Gastrocnemius medialis (tissue), 4 donors: ENCODE results near the gene SDK2. TPM values are rescaled to one million over a fixed set of nuclear protein-coding genes. Genes with fewer than 3 reads are reported as not detected.

Experiments
- ATAC-seq, 2 donors: fragments of 150-250 bp; one replicate each; pipeline ENCODE4 v1.9.1; 2016
- DNase-seq, 2 donors: peaks; one replicate each; pipeline ENCODE4 v3.0.0-alpha.2; 2019
- H3K27ac ChIP-seq, 4 donors: fragments of 200-600 bp; sonication (generic); 1 replicate in 1 of 4; 2 replicates in 3 of 4; pipeline ENCODE4 v1.5.1; 2016 to 2018; ENCODE audit warnings: mild to moderate bottlenecking in 2 of 4, moderate library complexity in 1 of 4
- H3K27me3 ChIP-seq, 3 donors: fragments of 200-600 bp; sonication (generic) in 2 of 3; 1 replicate in 1 of 3; 2 replicates in 2 of 3; pipeline versions ENCODE4 v1.5.1 to v1.6.0; 2016 to 2019; ENCODE audit warnings: mild to moderate bottlenecking in 1 of 3, moderate library complexity in 1 of 3
- H3K36me3 ChIP-seq, 2 donors: fragments of 200-600 bp; sonication (generic) in 1 of 2; one replicate each; pipeline ENCODE4 v1.5.1; 2017 to 2018
- H3K4me1 ChIP-seq, 2 donors: fragments of 200-600 bp; sonication (generic) in 1 of 2; one replicate each; pipeline ENCODE4 v1.5.1; 2016 to 2017; ENCODE audit warnings: mild to moderate bottlenecking in 2 of 2
- H3K4me3 ChIP-seq, 4 donors: fragments of 200-600 bp; sonication (generic) in 3 of 4; 1 replicate in 1 of 4; 2 replicates in 3 of 4; pipeline ENCODE4 v1.5.1; 2016 to 2019; ENCODE audit warnings: mild to moderate bottlenecking in 2 of 4
- H3K9me3 ChIP-seq, 3 donors: fragments of 200-600 bp; sonication (generic) in 2 of 3; 1 replicate in 1 of 3; 2 replicates in 2 of 3; pipeline ENCODE4 v1.5.1; 2016 to 2019
- CTCF ChIP-seq, 5 experiments: fragments of 450-650 bp in 3 of 5; fragments of 200-600 bp in 2 of 5; sonication (generic) in 2 of 5; IDR thresholded peaks in 4 of 5; conservative IDR thresholded peaks in 1 of 5; 1 replicate in 4 of 5; 2 replicates in 1 of 5; pipeline ENCODE4 v1.5.1; 2016 to 2019; ENCODE audit warnings: antibody characterized with exemption in 5 of 5, mild to moderate bottlenecking in 3 of 5, moderate library complexity in 3 of 5
- POLR2A ChIP-seq, 2 donors: fragments of 450-650 bp; IDR thresholded peaks; one replicate each; pipeline ENCODE4 v1.6.1; 2017; ENCODE audit warnings: antibody characterized with exemption in 2 of 2, mild to moderate bottlenecking in 2 of 2, moderate library complexity in 2 of 2
- in situ Hi-C, 4 donors: fragments of 200-750 bp; cut with MboI; loops; one replicate each; pipeline versions ENCODE4 v1.15.0 to v1.8.0; 2017; ENCODE audit warnings: low sequenced_read_pairs in 4 of 4
- intact Hi-C: fragments of 100-400 bp; cut with DNase I; formaldehyde crosslinking; loops from one replicate; pipeline ENCODE4 v1.15.1; 2023; ENCODE audit warnings: low total_unique reads
- total RNA-seq, 4 donors: library from RNA; depleted of rRNA; stranded (reverse); fragments of >200 nt; gene quantifications; one replicate each; pipeline versions ENCODE4 v1.1.0 to v1.2.3, GENCODE V29; 2016

SDK2 gene
- total RNA-seq, 4 donors from 2014 or later, result 0.02 to 0.31 (median 0.13) TPM

DNA sequence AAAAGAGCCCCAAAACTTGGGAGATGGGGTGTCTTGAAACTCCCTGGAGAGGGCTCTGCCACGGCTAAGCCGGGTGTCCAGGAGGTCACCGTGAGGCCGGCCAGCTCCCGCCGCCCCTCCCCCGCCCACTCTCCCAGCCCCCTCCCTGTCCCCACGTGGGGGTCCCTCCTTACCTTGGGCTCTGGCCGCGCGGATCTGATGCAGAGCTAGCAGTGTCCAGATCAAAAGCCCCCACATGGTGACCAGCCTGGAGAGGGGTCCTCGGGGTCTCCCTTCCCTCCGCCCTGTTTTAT lies 447 bp downstream of the SDK2 start:
- intact Hi-C loops, result no loop called here
- H3K27me3 ChIP-seq, result peaks cover 5 to 24% (median 22%) of the 10 kb centered on the region in 3 donors

DNA sequence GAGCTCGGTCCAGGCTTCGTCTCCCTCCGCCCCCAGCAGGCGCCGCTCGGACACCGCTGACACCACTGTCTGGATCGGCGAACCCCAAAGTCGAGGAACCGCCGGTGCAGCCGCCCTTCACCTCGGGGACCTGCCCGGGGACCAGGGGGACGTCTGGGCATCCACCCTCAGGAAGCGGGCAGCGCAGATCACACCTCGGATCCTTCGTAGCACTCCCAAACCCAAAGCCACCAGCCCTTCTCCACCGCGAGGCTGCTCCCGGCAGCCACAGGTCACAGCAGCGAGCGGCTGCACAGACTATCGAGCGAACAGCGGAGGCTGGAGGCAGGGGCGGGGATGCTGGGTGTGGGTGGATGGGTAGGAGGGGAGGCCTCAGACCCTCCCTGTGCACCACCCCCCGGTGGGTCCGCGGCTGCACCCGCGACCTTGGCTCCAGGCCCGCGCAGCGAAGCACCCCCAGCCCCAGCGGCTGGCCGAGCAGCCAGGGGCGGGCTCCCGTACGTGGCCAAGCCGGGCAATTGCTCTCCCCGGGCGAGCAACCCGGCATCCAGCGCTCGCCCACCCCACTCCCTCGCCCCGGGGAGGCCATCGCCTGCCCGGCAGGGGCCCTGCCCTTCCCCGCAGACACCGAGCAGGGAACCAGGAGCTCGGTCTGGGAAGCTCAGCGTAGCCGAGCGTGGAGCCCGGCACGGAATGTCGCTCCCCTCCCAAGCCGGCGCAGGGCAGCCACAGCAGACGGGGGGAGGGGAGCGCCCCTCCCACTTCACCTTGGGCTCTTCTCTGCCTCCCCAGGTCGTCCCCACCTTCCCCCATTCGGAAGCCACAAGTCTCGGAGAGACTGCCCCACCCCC lies 1.0 kb downstream of the SDK2 start:
- H3K4me3 ChIP-seq, result peak overlapping the region; percentile 41 to 54 (median 52)
- ATAC-seq, result no peak
- TF ChIP-seq POLR2A (IDR thresholded peaks at IDR 0.05) (no peak), CTCF (IDR thresholded peaks at IDR 0.05 in 4 of 5, conservative IDR thresholded peaks at IDR 0.05 in 1 of 5) (no peak)
- H3K4me1 ChIP-seq, result peaks cover 0 to 16% of the 10 kb centered on the region in 2 donors
- no peaks in the 10 kb centered on the region for H3K36me3 ChIP-seq
- H3K27me3 ChIP-seq, result peaks cover 5 to 24% (median 22%) of the 10 kb centered on the region in 3 donors
- H3K9me3 ChIP-seq, result no peaks in the 10 kb centered on the region
- in situ Hi-C loops (no loop called here), intact Hi-C loops (no loop called here)
- DNase-seq, result no peak
- no peak overlapping the region for H3K27ac ChIP-seq

More for the DNA sequence above, 447 bp downstream of the SDK2 start:
- Histone ChIP-seq H3K4me1 (peaks cover 0 to 16% of the 10 kb centered on the region in 2 donors), H3K4me3 (peak overlapping the region; percentile 41 to 54 (median 52)), H3K36me3 (no peaks in the 10 kb centered on the region), H3K9me3 (no peaks in the 10 kb centered on the region), H3K27ac (no peak overlapping the region)
- DNase-seq, result no peak
- in situ Hi-C loops, result no loop called here
- no peak for ATAC-seq
- TF ChIP-seq CTCF (IDR thresholded peaks at IDR 0.05 in 4 of 5, conservative IDR thresholded peaks at IDR 0.05 in 1 of 5) (no peak), POLR2A (IDR thresholded peaks at IDR 0.05) (no peak)

DNA sequence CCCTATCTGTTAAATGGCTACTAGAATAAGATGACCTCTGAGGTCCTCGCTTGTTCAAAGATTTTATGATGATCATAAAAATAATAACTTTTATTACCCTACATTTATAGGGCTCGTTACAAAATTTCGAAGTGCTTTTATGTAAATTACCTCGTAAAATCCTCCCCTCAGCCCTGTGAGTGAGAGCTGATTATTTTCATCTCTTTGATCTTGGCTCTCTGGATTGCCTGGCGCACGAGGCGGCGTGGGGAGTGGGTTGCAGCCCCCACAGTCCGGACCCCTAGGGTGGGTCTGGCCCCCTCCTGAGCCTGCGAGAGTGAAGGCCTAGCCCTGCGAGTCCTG lies 1.6 kb downstream of the SDK2 start:
- Histone ChIP-seq H3K27me3 (peaks cover 5 to 24% (median 22%) of the 10 kb centered on the region in 3 donors), H3K36me3 (no peaks in the 10 kb centered on the region), H3K4me1 (peaks cover 0 to 16% of the 10 kb centered on the region in 2 donors), H3K9me3 (no peaks in the 10 kb centered on the region), H3K27ac (no peak overlapping the region), H3K4me3 (peak overlapping the region in 1 of 4 donors; percentile 41)
- intact Hi-C loops, result no loop called here
- in situ Hi-C loops, result no loop called here
- TF ChIP-seq POLR2A (IDR thresholded peaks at IDR 0.05) (no peak), CTCF (IDR thresholded peaks at IDR 0.05 in 4 of 5, conservative IDR thresholded peaks at IDR 0.05 in 1 of 5) (no peak)
- DNase-seq (no peak), ATAC-seq (no peak)

DNA sequence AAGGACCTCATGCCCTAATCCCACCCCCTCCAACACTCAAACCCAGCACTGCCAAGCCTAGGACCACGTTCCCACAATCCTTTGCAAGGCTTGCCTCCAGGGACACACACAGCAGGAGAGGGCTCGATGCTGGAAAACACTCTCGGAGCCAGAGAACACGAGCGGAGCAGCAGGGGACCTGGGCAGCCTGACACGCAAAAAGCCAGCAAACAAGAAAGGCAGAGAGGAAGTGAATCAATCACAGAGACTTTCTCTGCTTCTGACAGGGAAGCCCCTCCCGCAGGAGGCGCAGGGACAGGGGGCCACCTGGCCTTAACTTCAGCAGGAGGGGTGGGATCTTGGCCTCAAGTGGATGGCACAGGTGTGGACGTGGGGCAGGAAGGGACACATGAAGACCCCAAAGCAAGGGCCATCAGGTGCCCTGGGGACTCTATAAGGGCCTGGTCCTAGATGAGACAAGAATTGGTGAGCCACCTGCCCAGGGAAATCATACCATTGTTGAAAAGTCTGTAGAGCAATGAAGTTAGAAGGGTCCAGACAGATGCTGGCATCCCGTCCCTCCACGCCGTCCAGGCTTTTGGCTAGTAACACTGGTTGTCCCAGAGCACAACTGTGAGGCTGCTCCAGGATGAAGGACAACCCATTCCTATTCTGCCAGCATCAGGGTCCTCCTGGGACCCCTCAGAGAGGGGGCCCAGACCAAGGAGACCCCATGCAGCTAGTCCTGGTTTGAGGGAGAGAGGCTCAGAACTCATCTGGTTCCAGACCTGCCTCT lies 2.2 kb downstream of the SDK2 start:
- no peaks in the 10 kb centered on the region for H3K36me3 ChIP-seq
- no peaks in the 10 kb centered on the region for H3K9me3 ChIP-seq
- in situ Hi-C loops (no loop called here), intact Hi-C loops (no loop called here)
- ATAC-seq (no peak), DNase-seq (no peak)
- no peak overlapping the region for H3K4me3 ChIP-seq
- H3K4me1 ChIP-seq, result peaks cover 0 to 16% of the 10 kb centered on the region in 2 donors
- H3K27ac ChIP-seq, result no peak overlapping the region
- H3K27me3 ChIP-seq, result peaks cover 5 to 24% (median 22%) of the 10 kb centered on the region in 3 donors
- TF ChIP-seq POLR2A (IDR thresholded peaks at IDR 0.05) (no peak), CTCF (IDR thresholded peaks at IDR 0.05 in 4 of 5, conservative IDR thresholded peaks at IDR 0.05 in 1 of 5) (no peak)
